Measurements from ENCODE around the gene CNTN5.

CNTN5 gene

GRCh38 chr11:99418927-99419720, 398.4 kb downstream of the CNTN5 start:
- DNase-seq = no peak

- no peak for DNase-seq
Observed at GRCh38 chr11:99419991-99420390, 399.2 kb downstream of the CNTN5 start.

- DNase-seq = no peak
Observed at GRCh38 chr11:99422581-99423427, 402.1 kb downstream of the CNTN5 start.

GRCh38 chr11:99423428-99423983, 402.8 kb downstream of the CNTN5 start:
- DNase-seq = no peak

GRCh38 chr11:99424313-99425084, 403.8 kb downstream of the CNTN5 start:
- no peak for DNase-seq

GRCh38 chr11:99425596-99425995, 404.8 kb downstream of the CNTN5 start:
- no peak for DNase-seq

GRCh38 chr11:99432677-99433076, 411.9 kb downstream of the CNTN5 start:
- DNase-seq = no peak

- no peak for DNase-seq
Observed at GRCh38 chr11:99443276-99443675, 422.5 kb downstream of the CNTN5 start.

GRCh38 chr11:99446400-99446799, 425.7 kb downstream of the CNTN5 start:
- no peak for DNase-seq

GRCh38 chr11:99449345-99449744, 428.6 kb downstream of the CNTN5 start:
- DNase-seq = no peak

GRCh38 chr11:99452075-99452474, 431.3 kb downstream of the CNTN5 start:
- DNase-seq = no peak

GRCh38 chr11:99461913-99462312, 441.2 kb downstream of the CNTN5 start:
- no peak for DNase-seq

- DNase-seq = no peak
Observed at GRCh38 chr11:99464985-99465384, 444.2 kb downstream of the CNTN5 start.

- no peak for DNase-seq
Observed at GRCh38 chr11:99489581-99489980, 468.8 kb downstream of the CNTN5 start.

GRCh38 chr11:99494065-99494464, 473.3 kb downstream of the CNTN5 start:
- no peak for DNase-seq

GRCh38 chr11:99501655-99502054, 480.9 kb downstream of the CNTN5 start:
- DNase-seq = no peak

- no peak for DNase-seq
Observed at GRCh38 chr11:99505316-99505715, 484.6 kb downstream of the CNTN5 start.

- DNase-seq = no peak
Observed at GRCh38 chr11:99505831-99506230, 485.1 kb downstream of the CNTN5 start.

GRCh38 chr11:99509863-99510262, 489.1 kb downstream of the CNTN5 start:
- DNase-seq = no peak

- no peak for DNase-seq
Observed at GRCh38 chr11:99513368-99513767, 492.6 kb downstream of the CNTN5 start.

- no peak for DNase-seq
Observed at GRCh38 chr11:99519095-99519494, 498.3 kb downstream of the CNTN5 start.

- no peak for DNase-seq
Observed at GRCh38 chr11:99522467-99523173, 501.9 kb downstream of the CNTN5 start.
